ENCODE measurements around the gene NAPA. TPM values are rescaled to one million over a fixed set of nuclear protein-coding genes. Genes with fewer than 3 reads are reported as not detected.

Gene NAPA
- total and polyA plus RNA-seq, 2 of the 13 experiments (the other 11 are each of a cell fraction or from before 2014, with no cell fraction given), result 32.6 to 65.9 TPM

- Histone ChIP-seq H2AFZ (ENCODE audit: low read length) (no peak overlapping the region), H3K27me3 (ENCODE audit: control insufficient read depth in 1 of 2, insufficient read depth in 2 of 2, low read length in 2 of 2) (peaks cover 2 to 15% of the 10 kb centered on the region in 2 experiments; a peak in 2 of 5 replicates), H3K27ac (ENCODE audit: extremely low read length, insufficient read depth, low read length) (no peak overlapping the region), H3K4me2 (ENCODE audit: low read depth, low read length) (no peak overlapping the region; the same call in 1 of the 2 replicates), H3K79me2 (ENCODE audit: insufficient read depth, low read length) (no peaks in the 10 kb centered on the region), H3K4me1 (ENCODE audit: insufficient read depth, low read length) (peaks cover 8% of the 10 kb centered on the region), H3K36me3 (replicated peaks in 1 of 2; ENCODE audit: control insufficient read depth in 1 of 2, insufficient read depth in 2 of 2, low read length in 2 of 2) (no peaks in the 10 kb centered on the region), H3K9me3 (ENCODE audit: low read length) (no peaks in the 10 kb centered on the region), H3K4me3 (replicated peaks in 1 of 3; ENCODE audit: insufficient read depth in 1 of 3, low read depth in 2 of 3, low read length in 3 of 3) (no peak overlapping the region; a peak in 1 of 6 replicates), H4K20me1 (ENCODE audit: insufficient read depth, low read length) (no peaks in the 10 kb centered on the region), H3K9ac (ENCODE audit: insufficient read depth, low read depth, low read length) (no peak overlapping the region)
- no peak for FAIRE-seq
- POLR2A ChIA-PET, result no interaction called here
- 63% methylated on average over 9 of the region's 75 CpGs for WGBS (ENCODE audit: low lambda C conversion rate)
- TF ChIP-seq ZBTB20 (CRISPR knock-in tag; IDR thresholded peaks at IDR 0.05; ENCODE audit: borderline replicate concordance, low read depth) (no peak), SP140L (CRISPR knock-in tag; IDR thresholded peaks at IDR 0.05; ENCODE audit: borderline replicate concordance) (no peak), ZNF550 (CRISPR knock-in tag; IDR thresholded peaks at IDR 0.05; ENCODE audit: borderline replicate concordance) (no peak), MATR3 (CRISPR knock-in tag; IDR thresholded peaks at IDR 0.05) (no peak), PBX2 (CRISPR knock-in tag; IDR thresholded peaks at IDR 0.05) (no peak), ZHX2 (IDR thresholded peaks at IDR 0.05; ENCODE audit: low read depth) (no peak), ZHX2 (CRISPR knock-in tag; IDR thresholded peaks at IDR 0.05; ENCODE audit: borderline replicate concordance) (no peak), PITX1 (CRISPR knock-in tag; IDR thresholded peaks at IDR 0.05) (no peak), TEAD3 (CRISPR knock-in tag; optimal IDR thresholded peaks at IDR 0.05; ENCODE audit: borderline replicate concordance) (no peak), RFX5 (IDR thresholded peaks at IDR 0.05; ENCODE audit: low read depth, low read length) (no peak)
- no peak for DNase-seq (ENCODE audit: low spot score)
- in situ Hi-C loops (cut with HindIII; ENCODE audit: extremely low pct_ligation_motif_present, low pct_unique_long_range_greater_than_20kb) (no loop called here), intact Hi-C loops (cut with micrococcal nuclease; ENCODE audit: unreplicated experiment) (no loop called here)
- peak; percentile 55; the same call in 2 of the 3 replicates for ATAC-seq
- BruUV-seq (replicated peaks), result no TSS peak
- CTCF ChIA-PET (ENCODE audit: low intra/inter-chr PET ratio, low total read pairs), result no interaction called here
Observed at GRCh38 chr19:47545061-47545948, 30.4 kb upstream of the NAPA start.
